GM18505 (cell line): ENCODE data around the gene HNRNPA3.
"Not testable (repeated sequence)": the region's sequence is repeated elsewhere in the genome, so short reads cannot be mapped to it uniquely, and the experiment has no call there.

Experiments
- ATAC-seq: cut with Tn5 transposase; IDR thresholded peaks from one replicate; pipeline ENCODE4 v1.9.1; 2021; ENCODE audit not compliant: unreplicated experiment
- POLR2A ChIP-seq: IDR thresholded peaks from 4 replicates; pipeline ENCODE4 v1.6.1; 2011; ENCODE audit warnings: borderline replicate concordance; ENCODE audit not compliant: insufficient read depth, insufficient read length; ENCODE audit errors: extremely low read depth

Gene HNRNPA3

GRCh38 chr2:177179227-177179626 is 33.4 kb upstream of the HNRNPA3 start:
- no peak for ATAC-seq
- TF ChIP-seq POLR2A: no peak

- ATAC-seq: not testable (repeated sequence)
These were observed 32.9 kb upstream of the HNRNPA3 start for GRCh38 chr2:177179671-177180070.

GRCh38 chr2:177180269-177181000 is 32.2 kb upstream of the HNRNPA3 start:
- no peak for ATAC-seq
- no peak for TF ChIP-seq POLR2A

- TF ChIP-seq POLR2A: no peak
- no peak for ATAC-seq
These were observed 28.7 kb upstream of the HNRNPA3 start for GRCh38 chr2:177183860-177184259.

- no peak for TF ChIP-seq POLR2A
- ATAC-seq: no peak
These were observed 28.0 kb upstream of the HNRNPA3 start for GRCh38 chr2:177184606-177185005.

- not testable (repeated sequence) for ATAC-seq
These were observed 26.6 kb upstream of the HNRNPA3 start for GRCh38 chr2:177186038-177186437.

- TF ChIP-seq POLR2A: no peak
- no peak for ATAC-seq
These were observed 24.8 kb upstream of the HNRNPA3 start for GRCh38 chr2:177187631-177188312.

GRCh38 chr2:177188482-177189469 is 23.8 kb upstream of the HNRNPA3 start:
- TF ChIP-seq POLR2A: no peak
- no peak for ATAC-seq

- no peak for ATAC-seq
These were observed 21.7 kb upstream of the HNRNPA3 start for GRCh38 chr2:177190941-177191340.

GRCh38 chr2:177192788-177193187 is 19.8 kb upstream of the HNRNPA3 start:
- no peak for TF ChIP-seq POLR2A
- ATAC-seq: no peak

More at GRCh38 chr2:177190941-177191340, 21.7 kb upstream of the HNRNPA3 start:
- TF ChIP-seq POLR2A: no peak

- no peak for ATAC-seq
- TF ChIP-seq POLR2A: no peak
These were observed 19.4 kb upstream of the HNRNPA3 start for GRCh38 chr2:177193240-177193639.

GRCh38 chr2:177195194-177195593 is 17.4 kb upstream of the HNRNPA3 start:
- ATAC-seq: no peak
- no peak for TF ChIP-seq POLR2A

- ATAC-seq: not testable (repeated sequence)
These were observed 12.2 kb upstream of the HNRNPA3 start for GRCh38 chr2:177200419-177200818.
